Activated effector memory CD4-positive, alpha-beta T cell treated with Interleukin-2 at 50 U/mL for 16 hours (primary cell): ENCODE data around the gene SMG5.
A peak's percentile ranks its signal among the peaks of the same experiment; 100 is the strongest.
"Not testable (repeated sequence)": the region's sequence is repeated elsewhere in the genome, so short reads cannot be mapped to it uniquely, and the experiment has no call there.

Experiments
- DNase-seq: peaks from one replicate; pipeline ENCODE4 v3.0.0-alpha.2; 2020

Gene SMG5, protein sequence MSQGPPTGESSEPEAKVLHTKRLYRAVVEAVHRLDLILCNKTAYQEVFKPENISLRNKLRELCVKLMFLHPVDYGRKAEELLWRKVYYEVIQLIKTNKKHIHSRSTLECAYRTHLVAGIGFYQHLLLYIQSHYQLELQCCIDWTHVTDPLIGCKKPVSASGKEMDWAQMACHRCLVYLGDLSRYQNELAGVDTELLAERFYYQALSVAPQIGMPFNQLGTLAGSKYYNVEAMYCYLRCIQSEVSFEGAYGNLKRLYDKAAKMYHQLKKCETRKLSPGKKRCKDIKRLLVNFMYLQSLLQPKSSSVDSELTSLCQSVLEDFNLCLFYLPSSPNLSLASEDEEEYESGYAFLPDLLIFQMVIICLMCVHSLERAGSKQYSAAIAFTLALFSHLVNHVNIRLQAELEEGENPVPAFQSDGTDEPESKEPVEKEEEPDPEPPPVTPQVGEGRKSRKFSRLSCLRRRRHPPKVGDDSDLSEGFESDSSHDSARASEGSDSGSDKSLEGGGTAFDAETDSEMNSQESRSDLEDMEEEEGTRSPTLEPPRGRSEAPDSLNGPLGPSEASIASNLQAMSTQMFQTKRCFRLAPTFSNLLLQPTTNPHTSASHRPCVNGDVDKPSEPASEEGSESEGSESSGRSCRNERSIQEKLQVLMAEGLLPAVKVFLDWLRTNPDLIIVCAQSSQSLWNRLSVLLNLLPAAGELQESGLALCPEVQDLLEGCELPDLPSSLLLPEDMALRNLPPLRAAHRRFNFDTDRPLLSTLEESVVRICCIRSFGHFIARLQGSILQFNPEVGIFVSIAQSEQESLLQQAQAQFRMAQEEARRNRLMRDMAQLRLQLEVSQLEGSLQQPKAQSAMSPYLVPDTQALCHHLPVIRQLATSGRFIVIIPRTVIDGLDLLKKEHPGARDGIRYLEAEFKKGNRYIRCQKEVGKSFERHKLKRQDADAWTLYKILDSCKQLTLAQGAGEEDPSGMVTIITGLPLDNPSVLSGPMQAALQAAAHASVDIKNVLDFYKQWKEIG

DNA sequence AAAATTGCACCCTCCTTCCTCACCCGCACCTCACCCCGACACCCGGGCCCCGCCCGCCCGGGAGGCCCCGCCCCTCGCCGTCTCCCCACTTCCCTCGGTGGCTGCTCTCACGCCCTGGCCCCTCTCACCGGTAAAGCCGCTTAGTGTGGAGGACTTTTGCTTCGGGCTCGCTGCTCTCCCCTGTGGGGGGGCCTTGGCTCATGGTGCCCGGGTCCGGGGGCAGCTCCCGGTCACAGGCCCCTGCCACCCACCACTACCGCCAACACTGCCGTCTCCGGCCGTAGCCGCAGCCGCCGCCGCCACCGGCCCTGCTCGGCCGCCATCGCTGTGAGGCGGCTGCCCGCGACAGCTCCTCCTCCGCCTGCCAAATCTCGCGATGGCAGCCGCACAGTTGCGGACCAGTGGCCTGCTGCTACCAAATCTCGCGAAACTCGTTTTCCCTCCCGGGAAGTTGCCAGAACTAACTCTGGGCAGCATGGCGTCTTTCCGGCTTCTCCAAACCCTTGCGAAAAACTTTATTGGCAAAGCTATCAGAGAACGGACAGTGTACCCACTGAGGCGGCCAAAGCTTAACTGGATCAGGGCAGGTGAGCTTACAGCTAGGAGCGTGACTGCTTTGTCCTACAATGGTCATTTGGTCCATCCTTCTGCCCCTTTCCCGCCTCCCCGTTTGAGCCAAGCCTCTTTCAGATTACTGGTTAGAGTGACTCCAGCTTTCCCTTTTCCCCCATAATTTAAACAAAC, at the start of gene SMG5:
SMG5 (minus strand) TSS at position 347 of the 744 bp plus-strand sequence; CDS start at position 202, 145 bp downstream.
- peak; percentile 92 for DNase-seq

DNA sequence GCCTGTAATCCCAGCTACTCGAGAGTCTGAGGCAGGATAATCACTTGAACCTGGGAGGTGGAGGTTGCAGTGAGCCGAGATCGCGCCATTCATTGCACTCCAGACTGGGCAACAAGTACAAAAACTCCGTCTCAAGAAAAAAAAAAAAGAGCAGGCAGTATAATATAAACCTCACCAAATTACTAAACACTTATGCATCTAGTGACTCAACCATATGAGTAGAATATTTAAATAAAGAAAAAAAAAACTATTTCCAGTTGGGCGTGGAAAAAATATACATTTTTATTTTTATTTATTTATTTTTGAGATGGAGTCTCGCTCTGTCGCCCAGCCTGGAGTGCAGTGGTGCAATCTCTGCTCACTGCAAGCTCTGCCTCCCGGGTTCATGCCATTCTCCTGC, 40.6 kb upstream of the SMG5 start:
- not testable (repeated sequence) for DNase-seq

DNA sequence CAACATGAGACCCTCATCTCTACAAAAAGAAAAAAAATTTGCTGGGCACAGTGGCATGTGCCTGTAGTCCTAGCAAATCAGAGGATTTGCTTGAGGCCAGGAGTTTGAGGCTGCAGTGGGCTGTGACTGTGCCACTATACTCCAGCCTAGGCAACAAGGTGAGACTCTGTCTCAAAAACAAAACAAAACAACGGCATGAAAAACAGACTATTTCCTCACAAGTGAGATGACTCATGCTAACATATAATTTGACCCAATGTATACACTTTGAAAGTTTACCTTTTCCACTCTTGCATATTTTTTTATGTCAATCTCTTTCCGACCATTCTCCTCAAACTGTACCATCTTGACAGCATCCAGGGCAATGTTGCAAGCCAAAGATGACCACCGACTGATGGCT, 37.9 kb upstream of the SMG5 start:
- no peak for DNase-seq

DNA sequence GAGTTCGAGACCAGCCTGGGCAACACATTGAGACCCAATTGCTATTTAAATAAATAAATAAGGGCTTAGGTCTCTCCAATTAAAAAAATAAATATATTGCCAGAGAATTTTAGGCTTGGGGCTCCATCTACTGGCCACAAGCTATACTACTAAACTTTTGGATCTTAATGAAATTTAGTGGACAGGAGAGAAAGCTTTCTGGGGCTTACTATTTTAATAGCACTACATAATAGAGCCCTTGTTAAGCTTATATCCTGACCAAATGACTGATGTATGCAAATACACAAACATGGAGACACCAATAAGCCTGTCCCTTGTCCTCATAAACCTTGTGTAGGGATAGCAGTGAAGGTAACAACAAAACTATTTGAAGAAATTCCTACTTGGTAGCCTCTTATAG, 37.0 kb upstream of the SMG5 start:
- DNase-seq: no peak

DNA sequence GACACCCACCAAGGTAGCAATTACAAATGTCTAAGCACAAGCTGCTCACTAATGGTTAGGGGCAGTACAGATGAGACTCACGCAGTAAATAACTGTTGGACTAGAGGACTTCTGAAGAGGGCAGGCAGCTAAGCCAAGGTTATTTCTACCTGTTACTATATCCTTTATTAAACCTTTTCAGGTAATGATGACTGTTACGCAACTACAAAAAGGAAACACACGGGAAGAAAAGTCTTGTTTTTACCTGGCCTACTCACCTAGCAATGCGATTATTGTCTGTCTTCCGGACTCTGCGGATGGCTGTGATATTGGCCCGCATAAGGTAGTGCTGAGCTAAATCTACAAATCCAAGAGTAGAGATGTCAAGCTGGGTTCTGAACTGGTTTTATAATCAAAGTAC, 34.3 kb upstream of the SMG5 start:
- no peak for DNase-seq

DNA sequence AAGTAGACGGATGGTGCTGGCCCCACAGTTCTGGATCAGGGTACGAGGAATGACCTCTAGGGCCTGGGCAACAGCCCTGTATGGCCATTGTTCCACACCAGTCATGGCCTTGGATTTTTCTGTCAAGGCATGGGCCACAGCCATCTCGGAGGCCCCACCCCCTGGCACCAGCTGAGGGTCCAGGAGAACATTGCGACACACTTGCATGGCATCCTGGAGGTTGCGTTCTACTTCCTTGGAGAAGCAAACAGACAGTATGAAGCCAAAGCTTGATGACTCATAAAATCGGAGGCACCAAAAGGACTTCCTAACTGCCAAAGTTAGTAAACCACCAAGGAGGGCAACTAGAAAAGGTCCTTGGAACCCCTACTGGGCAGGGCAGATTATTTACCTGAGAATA, 28.3 kb upstream of the SMG5 start:
- DNase-seq: no peak

DNA sequence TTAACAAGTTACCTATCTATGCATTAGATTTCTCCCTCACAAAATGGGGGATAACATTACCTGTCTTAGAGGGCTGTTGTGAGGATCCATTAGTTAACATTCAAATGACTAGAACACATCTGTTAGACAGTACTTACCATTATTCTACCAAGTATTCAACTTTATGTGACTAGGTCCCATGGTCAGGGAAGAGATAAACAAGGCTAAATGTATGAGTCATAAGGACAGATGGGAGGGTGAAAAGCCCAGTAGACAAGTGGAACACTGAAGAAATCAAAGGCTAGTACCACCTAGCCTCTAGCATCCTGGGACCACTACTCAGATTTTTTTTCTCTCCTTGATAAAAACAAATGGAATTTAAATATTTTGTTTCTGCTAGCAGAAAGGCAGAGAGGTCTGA, 25.5 kb upstream of the SMG5 start:
- no peak for DNase-seq

DNA sequence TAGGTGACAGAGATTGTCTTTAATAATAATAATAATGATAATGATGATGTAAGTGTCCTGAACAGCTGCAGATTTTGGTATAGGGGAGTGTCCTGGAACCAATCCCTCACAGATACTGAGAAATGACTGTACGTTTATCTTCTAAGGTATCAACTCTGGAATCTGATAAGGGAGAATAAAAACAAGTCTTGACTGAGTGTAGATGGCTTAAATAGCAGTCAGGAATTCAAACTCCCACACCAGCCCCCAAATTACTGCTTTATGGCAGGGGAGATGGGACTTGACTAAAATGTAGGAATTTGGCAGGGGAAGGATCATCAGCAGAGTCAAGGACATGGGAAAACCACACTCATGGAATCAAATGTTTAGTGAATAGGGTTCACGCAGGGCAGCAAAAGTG, 22.6 kb upstream of the SMG5 start:
- no peak for DNase-seq

DNA sequence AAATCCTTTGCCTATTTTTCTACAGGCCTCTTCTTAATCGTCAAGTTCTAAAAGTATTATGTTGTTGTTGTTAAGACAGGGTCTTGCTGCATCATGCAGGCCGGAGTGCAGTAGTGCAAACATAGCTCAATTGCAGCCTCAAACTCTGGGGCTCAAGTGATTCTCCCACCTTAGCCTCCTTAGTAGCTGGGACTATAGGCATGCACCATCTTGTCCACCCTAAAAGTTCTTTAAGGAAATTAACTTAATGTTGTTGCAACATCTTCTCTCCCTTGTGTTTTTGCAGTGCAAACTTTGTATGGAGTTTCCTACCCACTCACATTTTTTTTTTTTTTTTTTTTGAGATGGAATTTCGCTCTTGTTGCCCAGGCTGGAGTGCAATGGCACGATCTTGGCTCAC, 20.6 kb upstream of the SMG5 start:
- DNase-seq: no peak

DNA sequence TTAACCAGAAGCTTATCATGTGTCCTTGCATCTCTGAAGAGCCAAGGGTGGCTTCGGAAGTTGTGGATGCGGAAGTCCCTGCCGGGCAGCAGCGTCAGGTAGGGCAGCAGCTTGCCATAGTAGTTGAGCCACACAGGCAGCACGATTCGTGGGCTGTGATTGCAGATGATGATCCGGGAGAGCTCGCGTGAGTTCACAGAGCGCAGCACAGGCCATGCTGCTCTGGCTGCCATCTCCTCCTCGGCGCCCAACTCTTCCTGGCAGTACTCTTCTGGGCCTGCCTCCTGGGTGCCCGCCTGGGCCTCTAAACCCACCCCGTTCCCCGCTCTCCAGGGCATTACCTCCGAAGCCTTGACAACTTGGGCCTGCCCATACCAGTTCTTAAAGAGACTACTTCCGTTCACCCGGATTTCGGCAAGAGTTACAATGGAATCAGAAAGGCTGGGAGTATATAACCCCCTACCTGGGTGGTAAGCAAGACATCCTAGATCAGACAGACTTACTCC, 16.3 kb upstream of the SMG5 start, which contains the start of gene VHLL:
VHLL (minus strand) TSS at position 456 of the 506 bp plus-strand sequence; CDS start at position 338, 118 bp downstream.
- no peak for DNase-seq

DNA sequence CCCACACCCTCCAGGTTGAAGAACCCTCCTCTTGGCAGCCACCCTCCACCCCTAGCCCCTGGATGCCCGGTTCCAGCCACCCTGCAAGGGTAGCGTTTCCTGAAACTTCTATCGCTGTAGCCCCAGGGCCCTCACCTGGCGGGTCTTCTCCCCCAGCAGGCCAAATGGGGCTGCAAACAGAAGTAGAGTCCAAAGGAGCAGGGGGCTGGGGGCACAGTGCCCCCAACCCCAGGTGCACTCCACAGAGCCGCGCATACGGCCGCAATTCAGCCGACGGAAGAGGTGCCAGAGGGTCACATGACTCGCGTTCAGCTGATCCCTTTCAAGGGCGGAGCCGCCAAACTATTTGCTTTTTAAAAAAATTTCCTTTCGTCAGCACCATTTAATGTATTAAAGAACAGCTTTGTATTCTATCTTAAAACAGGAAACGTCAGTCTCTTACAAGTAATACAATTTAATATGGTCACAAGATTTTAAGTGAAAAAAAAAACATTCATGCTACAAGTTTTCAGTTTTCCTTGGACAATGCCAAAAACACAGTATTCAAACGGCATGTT, 12.8 kb upstream of the SMG5 start, which contains the start of gene GLMP:
GLMP (minus strand) TSS at position 289 of the 557 bp plus-strand sequence; CDS start at position 255, 34 bp downstream.
- peak; percentile 44 for DNase-seq

DNA sequence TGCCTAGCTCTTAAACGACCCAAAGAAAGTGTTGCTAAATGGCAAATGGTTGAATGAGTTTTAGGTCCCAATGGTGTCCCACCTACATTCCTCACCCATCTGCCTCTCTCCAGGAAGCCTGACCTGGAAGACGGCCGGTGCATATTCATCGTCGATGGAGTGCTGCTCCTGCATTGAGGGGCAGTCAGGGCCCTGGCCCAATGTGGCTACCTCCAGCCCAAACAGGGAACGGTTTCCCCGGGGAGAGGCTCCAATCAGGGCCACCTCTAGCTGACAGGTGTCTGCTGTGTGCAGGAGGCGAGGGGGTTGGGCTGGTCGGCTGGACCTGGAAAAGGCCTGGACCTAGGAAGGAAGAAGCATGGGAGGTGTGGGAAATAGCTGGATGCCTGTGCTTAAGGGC, 11.3 kb upstream of the SMG5 start:
- no peak for DNase-seq

DNA sequence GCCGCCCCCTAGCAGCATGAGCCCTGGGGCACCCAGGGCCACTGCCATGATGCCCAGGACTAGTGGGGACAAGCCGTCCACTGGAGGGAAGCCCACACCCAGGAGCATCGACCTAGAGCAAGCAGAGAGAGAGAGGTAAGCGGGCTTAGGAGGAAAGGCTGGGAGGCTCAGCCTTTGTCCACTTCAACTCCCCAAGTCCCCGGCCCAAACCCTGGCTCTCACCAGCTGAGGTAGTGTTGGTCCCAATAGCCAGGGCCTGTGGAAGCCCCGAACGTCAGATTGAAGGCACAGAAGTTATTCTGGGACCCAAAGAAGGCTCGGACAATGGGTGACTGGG, 10.4 kb upstream of the SMG5 start:
- no peak for DNase-seq

DNA sequence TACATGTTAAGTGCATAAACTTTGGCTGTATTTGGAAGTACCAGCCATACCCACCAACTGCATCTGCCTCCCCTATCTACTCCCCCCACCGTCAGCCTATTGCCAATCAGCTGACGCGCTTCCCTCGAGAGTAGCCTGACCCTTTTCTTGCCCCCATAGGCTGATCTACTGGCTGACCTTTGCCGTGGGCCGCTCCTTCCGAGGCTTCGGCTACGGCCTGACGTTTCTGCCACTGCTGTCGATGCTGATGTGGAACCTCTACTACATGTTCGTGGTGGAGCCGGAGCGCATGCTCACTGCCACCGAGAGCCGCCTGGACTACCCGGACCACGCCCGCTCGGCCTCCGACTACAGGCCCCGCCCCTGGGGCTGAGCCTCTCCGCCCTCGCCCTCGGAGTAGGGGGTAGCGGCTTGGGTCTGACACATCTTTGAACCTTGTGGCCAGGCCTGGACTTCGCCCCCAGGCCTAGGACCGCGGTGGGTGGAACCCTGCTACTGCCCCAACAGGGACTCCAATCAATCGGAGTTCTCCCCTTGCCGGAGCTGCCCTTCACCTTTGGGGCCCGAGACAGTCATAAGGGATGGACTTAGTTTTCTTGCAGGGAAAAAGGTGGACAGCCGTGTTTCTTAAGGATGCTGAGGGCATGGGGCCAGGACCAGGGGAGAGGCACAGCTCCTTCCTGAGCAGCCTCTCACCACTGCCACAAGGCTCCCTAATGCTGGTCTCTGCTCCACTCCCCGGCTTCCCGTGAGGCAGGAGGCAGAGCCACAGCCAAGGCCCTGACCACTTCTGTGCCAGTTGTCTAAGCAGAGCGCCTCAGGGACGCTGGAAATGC, 8.8 kb upstream of the SMG5 start:
- no peak for DNase-seq

DNA sequence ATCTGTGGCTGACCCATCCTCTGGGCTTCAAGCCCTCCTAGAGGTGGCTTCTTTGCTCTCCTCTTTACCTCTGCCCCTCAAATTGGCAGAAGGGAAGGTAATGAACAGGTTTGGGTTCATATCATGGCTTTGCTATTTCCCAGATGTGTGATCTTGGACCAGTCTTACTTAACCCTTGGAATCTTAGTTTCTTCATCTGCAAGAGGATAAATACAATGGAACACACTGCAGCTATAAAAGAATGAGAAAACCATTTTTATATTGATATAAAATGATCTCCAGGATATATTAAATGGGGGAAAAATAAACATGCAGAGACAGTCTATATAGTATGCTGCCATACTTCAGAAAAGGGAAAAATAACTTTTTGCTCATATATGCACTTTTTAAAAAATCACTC, 7.2 kb upstream of the SMG5 start:
- no peak for DNase-seq

DNA sequence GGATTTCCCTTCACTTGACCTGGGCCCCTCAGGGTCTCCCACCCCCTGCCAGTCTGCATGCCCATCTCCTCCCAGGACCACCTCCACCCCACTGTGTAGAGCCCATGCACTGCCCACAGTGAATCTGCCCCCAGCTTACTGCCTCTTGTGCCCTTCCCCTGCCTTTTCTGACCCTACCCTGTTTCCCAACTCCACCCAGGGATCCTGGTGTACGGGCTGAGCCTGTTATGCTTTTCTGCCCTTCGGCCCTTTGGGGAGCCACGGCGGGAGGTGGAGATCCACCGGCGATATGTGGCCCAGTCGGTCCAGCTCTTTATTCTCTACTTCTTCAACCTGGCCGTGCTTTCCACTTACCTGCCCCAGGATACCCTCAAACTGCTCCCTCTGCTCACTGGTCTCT, 3.4 kb upstream of the SMG5 start:
- no peak for DNase-seq

DNA sequence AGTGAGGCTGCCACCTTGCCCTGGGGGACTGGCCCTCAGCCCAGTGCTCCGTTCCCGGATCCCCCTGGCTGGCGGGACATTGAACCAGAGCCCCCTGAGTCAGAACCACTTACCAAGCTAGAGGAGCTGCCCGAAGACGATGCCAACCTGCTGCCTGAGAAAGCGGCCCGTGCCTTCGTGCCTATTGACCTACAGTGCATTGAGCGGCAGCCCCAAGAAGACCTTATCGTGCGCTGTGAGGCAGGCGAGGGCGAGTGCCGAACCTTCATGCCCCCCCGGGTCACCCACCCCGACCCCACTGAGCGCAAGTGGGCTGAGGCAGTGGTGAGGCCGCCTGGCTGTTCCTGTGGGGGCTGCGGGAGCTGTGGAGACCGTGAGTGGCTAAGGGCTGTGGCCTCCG, 2.8 kb upstream of the SMG5 start:
- no peak for DNase-seq

DNA sequence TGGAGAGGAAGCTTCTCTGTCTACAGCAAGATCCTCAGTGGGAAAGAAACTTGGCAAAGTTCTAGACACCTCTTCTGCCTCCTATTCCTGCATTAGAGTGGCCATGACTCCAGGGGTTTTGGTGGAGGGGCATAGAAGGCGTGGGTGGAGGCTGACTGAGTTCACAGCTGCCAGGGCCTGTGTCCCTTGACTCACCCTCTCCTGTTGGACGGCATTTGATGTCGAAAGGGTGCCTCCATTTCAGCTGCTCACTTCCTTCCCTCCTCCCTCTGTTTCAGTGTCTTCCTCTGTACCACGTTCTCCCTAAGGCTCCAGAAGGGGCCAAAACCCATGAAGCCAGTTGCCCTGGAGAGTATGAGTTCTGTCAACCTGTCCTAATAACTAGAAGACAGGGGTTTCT, 2.1 kb upstream of the SMG5 start:
- no peak for DNase-seq

DNA sequence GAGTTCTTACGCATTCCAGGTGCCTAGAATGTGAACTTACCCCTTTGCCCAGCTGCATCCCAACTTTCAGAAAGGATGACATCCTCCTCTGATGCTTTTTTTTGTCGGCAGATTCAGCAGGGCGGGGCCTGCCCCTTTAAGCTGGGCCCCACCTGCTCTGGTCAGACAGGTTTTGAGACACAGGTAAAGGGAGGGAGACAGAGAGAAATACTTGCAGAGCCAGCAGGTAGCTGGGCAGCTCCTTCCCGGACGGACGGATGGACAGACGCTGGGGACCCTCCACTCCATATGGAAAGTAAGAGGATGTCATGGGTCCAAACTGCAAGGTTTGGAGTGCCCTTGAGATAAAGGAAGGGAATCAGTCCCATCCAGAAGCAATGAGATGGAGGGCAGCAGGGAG, 1.5 kb upstream of the SMG5 start, which contains the start of gene TMEM79:
TMEM79 (plus strand) TSS at position 214 of the 400 bp plus-strand sequence. CDS start 902 bp downstream, outside the sequence.
- no peak for DNase-seq

DNA sequence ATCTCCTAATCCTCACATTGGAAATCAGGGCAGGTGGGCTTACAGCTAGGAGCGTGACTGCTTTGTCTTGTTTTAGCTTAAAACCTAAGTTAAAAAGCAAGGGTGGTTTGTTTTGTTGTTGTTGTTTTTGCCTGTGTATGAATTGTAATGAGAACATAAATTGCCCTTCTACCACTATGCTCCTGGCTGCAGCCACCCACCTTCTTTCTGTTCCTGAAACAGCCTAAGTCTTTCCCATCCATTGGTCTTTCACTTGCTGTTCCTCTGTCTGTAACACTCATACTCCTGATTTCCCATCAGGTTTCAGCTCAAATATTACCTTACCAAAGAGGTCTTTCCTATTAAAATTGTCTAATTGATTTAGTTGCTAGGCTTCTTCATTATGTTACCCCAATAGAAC, 896 bp upstream of the SMG5 start:
- no peak for DNase-seq
